Measurements from ENCODE around the gene PALD1.

Gene PALD1

GRCh38 chr10:70540089-70540788, 61.7 kb downstream of the PALD1 start:
- Histone ChIP-seq H3K27me3 (ENCODE audit: low read depth, low read length) (no peaks in the 10 kb centered on the region), H3K4me3 (ENCODE audit: low read depth in 1 of 2, low read length in 2 of 2) (no peak overlapping the region), H3K4me1 (ENCODE audit: control insufficient read depth in 1 of 2, insufficient read depth in 2 of 2, low read length in 2 of 2) (peaks cover 0 to 10% of the 10 kb centered on the region in 2 donors), H3K9me3 (ENCODE audit: control insufficient read depth in 1 of 2, low read length in 2 of 2) (no peaks in the 10 kb centered on the region), H3K36me3 (ENCODE audit: control insufficient read depth in 1 of 2, insufficient read depth in 2 of 2, low read length in 2 of 2) (peaks cover 0 to 16% of the 10 kb centered on the region in 2 donors), H3K27ac (ENCODE audit: low read length) (no peak overlapping the region)

- Histone ChIP-seq H3K4me1 (ENCODE audit: control insufficient read depth in 1 of 2, insufficient read depth in 2 of 2, low read length in 2 of 2) (peaks cover 0 to 10% of the 10 kb centered on the region in 2 donors), H3K27me3 (ENCODE audit: low read depth, low read length) (no peaks in the 10 kb centered on the region), H3K27ac (ENCODE audit: low read length) (no peak overlapping the region), H3K9me3 (ENCODE audit: control insufficient read depth in 1 of 2, low read length in 2 of 2) (no peaks in the 10 kb centered on the region), H3K4me3 (ENCODE audit: low read depth in 1 of 2, low read length in 2 of 2) (no peak overlapping the region), H3K36me3 (ENCODE audit: control insufficient read depth in 1 of 2, insufficient read depth in 2 of 2, low read length in 2 of 2) (peaks cover 0 to 16% of the 10 kb centered on the region in 2 donors)
These were observed 62.3 kb downstream of the PALD1 start for GRCh38 chr10:70540789-70541360.

- Histone ChIP-seq H3K9me3 (ENCODE audit: control insufficient read depth in 1 of 2, low read length in 2 of 2) (no peaks in the 10 kb centered on the region), H3K4me3 (ENCODE audit: low read depth in 1 of 2, low read length in 2 of 2) (no peak overlapping the region), H3K36me3 (ENCODE audit: control insufficient read depth in 1 of 2, insufficient read depth in 2 of 2, low read length in 2 of 2) (peaks cover 0 to 16% of the 10 kb centered on the region in 2 donors), H3K27me3 (ENCODE audit: low read depth, low read length) (no peaks in the 10 kb centered on the region), H3K4me1 (ENCODE audit: control insufficient read depth in 1 of 2, insufficient read depth in 2 of 2, low read length in 2 of 2) (peaks cover 0 to 10% of the 10 kb centered on the region in 2 donors), H3K27ac (ENCODE audit: low read length) (no peak overlapping the region)
These were observed 63.4 kb downstream of the PALD1 start for GRCh38 chr10:70541736-70542564.

GRCh38 chr10:70542565-70542938, 64.0 kb downstream of the PALD1 start:
- H3K9me3 ChIP-seq (ENCODE audit: control insufficient read depth in 1 of 2, low read length in 2 of 2) = no peaks in the 10 kb centered on the region

GRCh38 chr10:70543911-70544310, 65.3 kb downstream of the PALD1 start:
- peaks cover 0 to 6% of the 10 kb centered on the region in 2 donors for H3K4me1 ChIP-seq (ENCODE audit: control insufficient read depth in 1 of 2, insufficient read depth in 2 of 2, low read length in 2 of 2)
- peaks cover 0 to 16% of the 10 kb centered on the region in 2 donors for H3K36me3 ChIP-seq (ENCODE audit: control insufficient read depth in 1 of 2, insufficient read depth in 2 of 2, low read length in 2 of 2)
- no peak overlapping the region for H3K27ac ChIP-seq (ENCODE audit: low read length)
- no peaks in the 10 kb centered on the region for H3K9me3 ChIP-seq (ENCODE audit: control insufficient read depth in 1 of 2, low read length in 2 of 2)
- H3K27me3 ChIP-seq (ENCODE audit: low read depth, low read length) = no peaks in the 10 kb centered on the region
- H3K4me3 ChIP-seq (ENCODE audit: low read depth in 1 of 2, low read length in 2 of 2) = no peak overlapping the region

More at GRCh38 chr10:70542565-70542938, 64.0 kb downstream of the PALD1 start:
- Histone ChIP-seq H3K4me1 (ENCODE audit: control insufficient read depth in 1 of 2, insufficient read depth in 2 of 2, low read length in 2 of 2) (peaks cover 0 to 6% of the 10 kb centered on the region in 2 donors), H3K4me3 (ENCODE audit: low read depth in 1 of 2, low read length in 2 of 2) (no peak overlapping the region), H3K27me3 (ENCODE audit: low read depth, low read length) (no peaks in the 10 kb centered on the region), H3K27ac (ENCODE audit: low read length) (no peak overlapping the region), H3K36me3 (ENCODE audit: control insufficient read depth in 1 of 2, insufficient read depth in 2 of 2, low read length in 2 of 2) (peaks cover 0 to 16% of the 10 kb centered on the region in 2 donors)

- Histone ChIP-seq H3K4me1 (ENCODE audit: control insufficient read depth in 1 of 2, insufficient read depth in 2 of 2, low read length in 2 of 2) (peaks cover 0 to 7% of the 10 kb centered on the region in 2 donors), H3K27ac (ENCODE audit: low read length) (no peak overlapping the region), H3K4me3 (ENCODE audit: low read depth in 1 of 2, low read length in 2 of 2) (no peak overlapping the region), H3K9me3 (ENCODE audit: control insufficient read depth in 1 of 2, low read length in 2 of 2) (no peaks in the 10 kb centered on the region), H3K36me3 (ENCODE audit: control insufficient read depth in 1 of 2, insufficient read depth in 2 of 2, low read length in 2 of 2) (peaks cover 0 to 16% of the 10 kb centered on the region in 2 donors), H3K27me3 (ENCODE audit: low read depth, low read length) (no peaks in the 10 kb centered on the region)
These were observed 66.1 kb downstream of the PALD1 start for GRCh38 chr10:70544431-70545340.

- H3K9me3 ChIP-seq (ENCODE audit: control insufficient read depth in 1 of 2, low read length in 2 of 2) = no peaks in the 10 kb centered on the region
- H3K27ac ChIP-seq (ENCODE audit: low read length) = no peak overlapping the region
- peaks cover 0 to 5% of the 10 kb centered on the region in 2 donors for H3K36me3 ChIP-seq (ENCODE audit: control insufficient read depth in 1 of 2, insufficient read depth in 2 of 2, low read length in 2 of 2)
- peaks cover 0 to 7% of the 10 kb centered on the region in 2 donors for H3K4me1 ChIP-seq (ENCODE audit: control insufficient read depth in 1 of 2, insufficient read depth in 2 of 2, low read length in 2 of 2)
- no peak overlapping the region for H3K4me3 ChIP-seq (ENCODE audit: low read depth in 1 of 2, low read length in 2 of 2)
- H3K27me3 ChIP-seq (ENCODE audit: low read depth, low read length) = no peaks in the 10 kb centered on the region
These were observed 68.0 kb downstream of the PALD1 start for GRCh38 chr10:70546584-70546983.

GRCh38 chr10:70549351-70549961, 70.9 kb downstream of the PALD1 start:
- peaks cover 0 to 11% of the 10 kb centered on the region in 2 donors for H3K4me1 ChIP-seq (ENCODE audit: control insufficient read depth in 1 of 2, insufficient read depth in 2 of 2, low read length in 2 of 2)
- no peaks in the 10 kb centered on the region for H3K27me3 ChIP-seq (ENCODE audit: low read depth, low read length)
- no peak overlapping the region for H3K27ac ChIP-seq (ENCODE audit: low read length)
- H3K4me3 ChIP-seq (ENCODE audit: low read depth in 1 of 2, low read length in 2 of 2) = no peak overlapping the region
- H3K36me3 ChIP-seq (ENCODE audit: control insufficient read depth in 1 of 2, insufficient read depth in 2 of 2, low read length in 2 of 2) = no peaks in the 10 kb centered on the region
- no peaks in the 10 kb centered on the region for H3K9me3 ChIP-seq (ENCODE audit: control insufficient read depth in 1 of 2, low read length in 2 of 2)

GRCh38 chr10:70549962-70550458, 71.4 kb downstream of the PALD1 start:
- peaks cover 0 to 11% of the 10 kb centered on the region in 2 donors for H3K4me1 ChIP-seq (ENCODE audit: control insufficient read depth in 1 of 2, insufficient read depth in 2 of 2, low read length in 2 of 2)
- H3K27ac ChIP-seq (ENCODE audit: low read length) = no peak overlapping the region
- no peaks in the 10 kb centered on the region for H3K27me3 ChIP-seq (ENCODE audit: low read depth, low read length)
- no peak overlapping the region for H3K4me3 ChIP-seq (ENCODE audit: low read depth in 1 of 2, low read length in 2 of 2)
- no peaks in the 10 kb centered on the region for H3K9me3 ChIP-seq (ENCODE audit: control insufficient read depth in 1 of 2, low read length in 2 of 2)
- no peaks in the 10 kb centered on the region for H3K36me3 ChIP-seq (ENCODE audit: control insufficient read depth in 1 of 2, insufficient read depth in 2 of 2, low read length in 2 of 2)

- H3K27ac ChIP-seq (ENCODE audit: low read length) = no peak overlapping the region
- no peaks in the 10 kb centered on the region for H3K27me3 ChIP-seq (ENCODE audit: low read depth, low read length)
- H3K9me3 ChIP-seq (ENCODE audit: control insufficient read depth in 1 of 2, low read length in 2 of 2) = no peaks in the 10 kb centered on the region
These were observed 71.9 kb downstream of the PALD1 start for GRCh38 chr10:70550459-70550858.

More at GRCh38 chr10:70550459-70550858, 71.9 kb downstream of the PALD1 start:
- H3K4me3 ChIP-seq (ENCODE audit: low read depth in 1 of 2, low read length in 2 of 2) = no peak overlapping the region
- no peaks in the 10 kb centered on the region for H3K36me3 ChIP-seq (ENCODE audit: control insufficient read depth in 1 of 2, insufficient read depth in 2 of 2, low read length in 2 of 2)
- peaks cover 0 to 11% of the 10 kb centered on the region in 2 donors for H3K4me1 ChIP-seq (ENCODE audit: control insufficient read depth in 1 of 2, insufficient read depth in 2 of 2, low read length in 2 of 2)
